ENCODE results near the gene RANBP9. TPM values are rescaled to one million over a fixed set of nuclear protein-coding genes. Genes with fewer than 3 reads are reported as not detected.

Gene RANBP9
- total RNA-seq, 1 experiment from 2014 or later = 22.7 TPM

DNA sequence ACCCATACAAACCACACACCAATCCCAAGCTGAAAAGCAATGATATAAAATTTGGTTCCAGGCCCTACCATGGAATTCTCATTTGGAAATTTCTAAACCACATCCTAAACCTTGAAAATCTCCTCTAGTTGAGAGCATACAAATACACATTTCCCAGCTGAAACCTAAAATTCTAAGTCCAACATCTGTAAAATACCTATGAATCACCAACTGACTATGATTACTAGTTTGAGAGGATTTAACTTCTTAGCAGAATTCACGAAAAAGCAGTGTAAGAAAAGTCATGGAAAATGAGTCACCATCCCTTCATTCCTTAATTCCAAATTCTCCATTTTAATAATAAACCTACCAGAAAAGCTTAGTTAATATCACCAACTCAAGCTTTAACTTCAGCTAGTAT, 15.4 kb downstream of the RANBP9 start:
- DNase-seq = no peak
- H3K9me3 ChIP-seq (replicated peaks) = no peaks in the 10 kb centered on the region
- H3K27ac ChIP-seq = no peak overlapping the region
- H3K36me3 ChIP-seq = no peaks in the 10 kb centered on the region
- H3K4me1 ChIP-seq = no peaks in the 10 kb centered on the region
- H3K27me3 ChIP-seq = no peaks in the 10 kb centered on the region
- H3K4me3 ChIP-seq = no peak overlapping the region

GRCh38 chr6:13695252-13695651, 16.4 kb downstream of the RANBP9 start:
- Histone ChIP-seq H3K9me3 (replicated peaks) (no peaks in the 10 kb centered on the region), H3K27me3 (no peaks in the 10 kb centered on the region), H3K27ac (no peak overlapping the region), H3K4me3 (no peak overlapping the region), H3K36me3 (no peaks in the 10 kb centered on the region), H3K4me1 (no peaks in the 10 kb centered on the region)
- no peak for DNase-seq

GRCh38 chr6:13694562-13694961, 17.1 kb downstream of the RANBP9 start:
- Histone ChIP-seq H3K4me3 (no peak overlapping the region), H3K27ac (no peak overlapping the region), H3K36me3 (no peaks in the 10 kb centered on the region), H3K9me3 (replicated peaks) (no peaks in the 10 kb centered on the region), H3K27me3 (no peaks in the 10 kb centered on the region), H3K4me1 (no peaks in the 10 kb centered on the region)
- DNase-seq = no peak

- Histone ChIP-seq H3K9me3 (replicated peaks) (no peaks in the 10 kb centered on the region), H3K4me3 (no peak overlapping the region), H3K27me3 (no peaks in the 10 kb centered on the region), H3K36me3 (no peaks in the 10 kb centered on the region), H3K4me1 (no peaks in the 10 kb centered on the region), H3K27ac (no peak overlapping the region)
- DNase-seq = no peak
These were observed 22.0 kb downstream of the RANBP9 start for GRCh38 chr6:13689511-13690256.

- no peaks in the 10 kb centered on the region for H3K27me3 ChIP-seq
- no peak for DNase-seq
- H3K9me3 ChIP-seq (replicated peaks) = no peaks in the 10 kb centered on the region
- H3K36me3 ChIP-seq = no peaks in the 10 kb centered on the region
- H3K27ac ChIP-seq = no peak overlapping the region
- no peak overlapping the region for H3K4me3 ChIP-seq
- H3K4me1 ChIP-seq = no peaks in the 10 kb centered on the region
These were observed 22.9 kb downstream of the RANBP9 start for GRCh38 chr6:13688692-13689196.

DNA sequence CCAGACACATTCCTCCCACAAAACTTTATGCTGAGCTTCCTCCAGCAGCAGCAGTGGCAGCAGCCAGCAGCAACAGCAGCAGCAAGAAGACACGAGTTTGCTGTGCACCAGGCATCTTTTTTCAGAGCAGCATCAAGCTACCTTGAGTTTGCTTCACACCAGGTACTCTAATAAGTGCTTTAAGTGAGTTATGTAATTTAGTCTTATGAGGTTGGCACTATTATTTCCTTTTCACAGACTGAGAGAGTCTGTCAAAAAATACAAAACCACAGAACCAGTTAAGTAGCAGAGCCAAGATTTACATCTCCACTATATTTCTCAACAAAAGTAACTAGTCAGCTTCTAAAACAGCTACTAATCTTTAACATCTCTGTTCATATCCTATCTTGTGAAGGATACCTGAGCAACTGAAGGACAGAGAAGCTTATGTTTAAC, 23.7 kb downstream of the RANBP9 start:
- Histone ChIP-seq H3K4me3 (no peak overlapping the region), H3K4me1 (no peaks in the 10 kb centered on the region), H3K27ac (no peak overlapping the region), H3K36me3 (no peaks in the 10 kb centered on the region), H3K9me3 (replicated peaks) (no peaks in the 10 kb centered on the region), H3K27me3 (no peaks in the 10 kb centered on the region)
- no peak for DNase-seq

DNA sequence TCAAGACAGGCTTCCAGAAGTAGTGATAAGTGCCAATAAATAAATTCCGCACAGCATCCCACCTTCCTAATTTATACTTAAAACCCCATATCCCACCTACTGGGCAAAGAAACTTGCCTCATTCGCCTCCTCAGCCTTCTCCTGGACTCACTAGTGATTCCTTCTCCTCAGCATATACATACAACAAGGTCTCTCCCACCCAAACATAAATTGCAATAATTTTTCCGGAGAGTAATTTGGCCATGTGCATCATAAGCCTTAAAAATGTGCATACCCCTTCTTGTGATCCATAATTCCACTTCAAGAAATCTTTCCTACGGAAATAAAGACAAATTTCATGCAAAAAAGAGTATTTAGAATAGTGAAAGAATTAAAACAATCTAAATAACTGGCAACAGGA, 26.8 kb downstream of the RANBP9 start:
- no peaks in the 10 kb centered on the region for H3K4me1 ChIP-seq
- no peak overlapping the region for H3K4me3 ChIP-seq
- DNase-seq = no peak
- H3K27me3 ChIP-seq = no peaks in the 10 kb centered on the region
- no peaks in the 10 kb centered on the region for H3K9me3 ChIP-seq (replicated peaks)
- H3K27ac ChIP-seq = no peak overlapping the region
- 0 out of 2 replicates have a peak, but pooled peaks cover 3% of the 10 kb centered on the region for H3K36me3 ChIP-seq

- DNase-seq = no peak
- Histone ChIP-seq H3K4me1 (no peaks in the 10 kb centered on the region), H3K36me3 (0 out of 2 replicates have a peak, but pooled peaks cover 3% of the 10 kb centered on the region), H3K27me3 (no peaks in the 10 kb centered on the region), H3K27ac (no peak overlapping the region), H3K9me3 (replicated peaks) (no peaks in the 10 kb centered on the region), H3K4me3 (no peak overlapping the region)
These were observed 28.6 kb downstream of the RANBP9 start for GRCh38 chr6:13683038-13683437.

DNA sequence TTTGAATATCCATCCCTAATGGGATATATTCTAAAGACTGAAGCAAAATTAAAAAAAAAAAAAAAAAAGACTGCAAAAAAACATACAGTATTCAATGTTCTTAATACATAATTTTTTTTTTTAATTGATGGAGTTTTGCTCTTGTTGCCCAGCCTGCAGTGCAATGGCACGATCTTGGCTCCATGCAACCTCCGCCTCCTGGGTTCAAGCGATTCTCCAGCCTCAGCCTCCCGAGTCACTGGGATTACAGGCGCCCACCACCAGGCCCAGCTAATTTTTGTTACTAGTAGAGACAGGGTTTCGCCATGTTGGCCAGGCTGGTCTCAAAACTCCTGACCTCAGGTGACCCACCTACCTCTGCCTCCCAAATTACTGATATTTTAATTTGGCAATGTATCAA, 29.3 kb downstream of the RANBP9 start:
- H3K27ac ChIP-seq = no peak overlapping the region
- no peaks in the 10 kb centered on the region for H3K27me3 ChIP-seq
- H3K4me3 ChIP-seq = no peak overlapping the region
- 0 out of 2 replicates have a peak, but pooled peaks cover 3% of the 10 kb centered on the region for H3K36me3 ChIP-seq
- H3K9me3 ChIP-seq (replicated peaks) = no peaks in the 10 kb centered on the region
- no peak for DNase-seq
- H3K4me1 ChIP-seq = no peaks in the 10 kb centered on the region

DNA sequence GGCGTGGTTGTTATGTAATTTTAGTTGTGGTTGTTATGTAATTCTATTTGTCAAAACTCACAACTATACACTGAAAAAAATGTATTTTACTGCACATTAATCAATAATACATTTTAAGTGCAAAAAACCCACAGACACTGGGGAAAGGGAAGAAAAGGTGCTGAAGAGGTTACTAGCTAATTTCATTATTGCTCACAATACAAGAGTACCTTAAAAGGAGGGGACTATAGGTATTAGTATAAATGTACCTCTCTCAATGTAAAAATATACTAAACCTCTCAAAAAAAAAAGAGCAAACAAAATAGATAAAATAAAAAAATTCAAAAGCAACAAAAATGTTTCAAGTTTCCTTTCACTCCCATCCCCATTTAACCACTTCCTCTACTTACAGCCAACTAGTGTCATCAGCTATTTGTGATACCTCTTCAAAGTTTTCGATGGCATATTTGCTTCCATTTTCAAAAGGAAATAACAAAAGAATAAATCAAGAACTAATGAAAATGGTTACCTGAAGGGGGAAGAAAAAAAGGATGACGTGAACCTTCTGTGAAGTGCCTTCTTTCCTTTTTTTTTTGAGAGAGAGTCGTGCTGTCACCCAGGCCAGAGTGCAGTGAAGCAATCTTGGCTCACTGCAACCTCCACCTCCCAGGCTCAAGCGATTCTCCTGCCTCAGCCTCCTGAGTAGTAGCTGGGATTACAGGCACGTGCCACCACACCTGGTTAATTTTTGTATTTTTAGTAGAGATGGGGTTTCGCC, 30.2 kb downstream of the RANBP9 start:
- Histone ChIP-seq H3K27ac (no peak overlapping the region), H3K27me3 (no peaks in the 10 kb centered on the region), H3K9me3 (replicated peaks) (no peaks in the 10 kb centered on the region; the same call in 1 of the 2 replicates), H3K4me3 (no peak overlapping the region), H3K36me3 (0 out of 2 replicates have a peak, but pooled peaks cover 3% of the 10 kb centered on the region), H3K4me1 (no peaks in the 10 kb centered on the region)
- no peak for DNase-seq

- Histone ChIP-seq H3K27me3 (no peaks in the 10 kb centered on the region), H3K4me1 (no peaks in the 10 kb centered on the region), H3K4me3 (no peak overlapping the region), H3K9me3 (replicated peaks) (no peaks in the 10 kb centered on the region; the same call in 1 of the 2 replicates), H3K27ac (no peak overlapping the region), H3K36me3 (0 out of 2 replicates have a peak, but pooled peaks cover 3% of the 10 kb centered on the region)
- no peak for DNase-seq
These were observed 31.1 kb downstream of the RANBP9 start for GRCh38 chr6:13680448-13680968.

- no peak overlapping the region for H3K27ac ChIP-seq
- no peaks in the 10 kb centered on the region for H3K27me3 ChIP-seq
- 0 out of 2 replicates have a peak, but pooled peaks cover 3% of the 10 kb centered on the region for H3K36me3 ChIP-seq
- DNase-seq = no peak
- H3K9me3 ChIP-seq (replicated peaks) = no peaks in the 10 kb centered on the region; the same call in 1 of the 2 replicates
- H3K4me1 ChIP-seq = no peaks in the 10 kb centered on the region
- no peak overlapping the region for H3K4me3 ChIP-seq
These were observed 31.6 kb downstream of the RANBP9 start for GRCh38 chr6:13679996-13680395.

- Histone ChIP-seq H3K27ac (no peak overlapping the region), H3K4me3 (no peak overlapping the region), H3K27me3 (no peaks in the 10 kb centered on the region), H3K36me3 (0 out of 2 replicates have a peak, but pooled peaks cover 3% of the 10 kb centered on the region), H3K9me3 (replicated peaks) (no peaks in the 10 kb centered on the region; the same call in 1 of the 2 replicates), H3K4me1 (no peaks in the 10 kb centered on the region)
- no peak for DNase-seq
These were observed 33.2 kb downstream of the RANBP9 start for GRCh38 chr6:13678255-13678983.

DNA sequence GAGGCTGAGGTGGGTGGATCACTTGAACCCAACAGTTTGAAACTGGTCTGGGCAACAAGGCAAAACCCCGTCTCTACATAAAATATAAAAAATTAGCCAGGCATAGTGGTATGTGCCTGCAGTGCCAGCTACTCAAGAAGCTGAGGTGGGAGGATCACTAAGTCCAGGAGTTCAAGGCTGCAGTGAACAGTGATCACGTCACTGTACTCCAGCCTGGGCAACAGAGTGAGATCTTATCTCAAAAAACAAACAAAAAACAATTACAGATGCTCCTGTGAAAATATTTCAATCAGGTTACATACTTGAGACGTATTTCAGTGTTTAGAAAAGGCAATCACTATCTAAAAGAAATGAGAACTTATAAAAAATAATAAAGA, 33.8 kb downstream of the RANBP9 start:
- no peak overlapping the region for H3K27ac ChIP-seq
- DNase-seq = no peak
- H3K4me3 ChIP-seq = no peak overlapping the region
- no peaks in the 10 kb centered on the region for H3K4me1 ChIP-seq
- H3K36me3 ChIP-seq = 0 out of 2 replicates have a peak, but pooled peaks cover 3% of the 10 kb centered on the region
- H3K9me3 ChIP-seq (replicated peaks) = no peaks in the 10 kb centered on the region; the same call in 1 of the 2 replicates
- H3K27me3 ChIP-seq = no peaks in the 10 kb centered on the region

Measured in SJCRH30 (cell line).